Karpas-422 (cell line): ENCODE data around the gene ALDH1A3. TPM values are rescaled to one million over a fixed set of nuclear protein-coding genes. Genes with fewer than 3 reads are reported as not detected.
"Not testable (repeated sequence)": the region's sequence is repeated elsewhere in the genome, so short reads cannot be mapped to it uniquely, and the experiment has no call there.

ENCODE experiments used
- DNase-seq: peaks from one replicate; pipeline ENCODE4 v3.0.0-alpha.2; 2015
- H2AFZ ChIP-seq: fragments of 200-600 bp; sonication (generic); 2 replicates; pipeline ENCODE4 v1.6.1; 2014; ENCODE audit warnings: antibody characterized with exemption, low read length, mixed read lengths
- H3K27ac ChIP-seq: fragments of 200-600 bp; sonication (generic); 2 replicates; pipeline ENCODE4 v1.5.1; 2014; ENCODE audit warnings: mild to moderate bottlenecking, low read length, moderate library complexity
- H3K27me3 ChIP-seq: fragments of 200-600 bp; sonication (generic); 2 replicates; pipeline ENCODE4 v1.6.1; 2014; ENCODE audit warnings: low read length, mixed read lengths
- H3K36me3 ChIP-seq: fragments of 200-600 bp; sonication (generic); 2 replicates; pipeline ENCODE4 v1.6.1; 2014; ENCODE audit warnings: low read length, mixed read lengths; ENCODE audit not compliant: insufficient read depth
- H3K4me1 ChIP-seq: fragments of 200-600 bp; sonication (generic); 2 replicates; pipeline ENCODE4 v1.6.1; 2014; ENCODE audit warnings: mild to moderate bottlenecking, low read length, mixed read lengths
- H3K4me2 ChIP-seq: fragments of 200-600 bp; sonication (generic); 2 replicates; pipeline ENCODE4 v1.6.1; 2014; ENCODE audit warnings: low read length, low read depth, mild to moderate bottlenecking; ENCODE audit not compliant: poor library complexity, severe bottlenecking
- H3K4me3 ChIP-seq: fragments of 200-600 bp; sonication (generic); 2 replicates; pipeline ENCODE4 v1.5.1; 2014; ENCODE audit warnings: mild to moderate bottlenecking, antibody characterized with exemption, low read length, mixed read lengths
- H3K79me2 ChIP-seq: fragments of 200-600 bp; sonication (generic); 2 replicates; pipeline ENCODE4 v1.6.1; 2014; ENCODE audit warnings: mild to moderate bottlenecking, low read length, mixed read lengths
- H3K9ac ChIP-seq: fragments of 200-600 bp; sonication (generic); 2 replicates; pipeline ENCODE4 v1.6.0; 2014; ENCODE audit warnings: low read length
- H3K9me2 ChIP-seq: fragments of 200-600 bp; sonication (generic), shearing (Covaris generic); replicated peaks from 2 replicates; pipeline ENCODE4 v1.6.0; 2014; ENCODE audit warnings: mild to moderate bottlenecking, low read length, moderate library complexity; ENCODE audit not compliant: insufficient read depth
- H3K9me3 ChIP-seq: fragments of 300-700, 200-600 bp; sonication (generic); 2 replicates; pipeline ENCODE4 v1.6.1; 2014; ENCODE audit warnings: low read length, mixed read lengths
- H4K20me1 ChIP-seq: fragments of 200-600 bp; sonication (generic); 2 replicates; pipeline ENCODE4 v1.6.1; 2014; ENCODE audit warnings: mild to moderate bottlenecking, antibody characterized with exemption, low read length, low read depth; ENCODE audit not compliant: insufficient read depth
- total RNA-seq: library from RNA; depleted of rRNA; stranded (reverse); fragments of >200 nt; shearing (Covaris generic); gene quantifications from 2 replicates; pipeline ENCODE4 v1.2.3, GENCODE V29; 2014; ENCODE audit warnings: low replicate concordance

Gene ALDH1A3
- total RNA-seq, 1 experiment from 2014 or later = not detected

GRCh38 chr15:100842756-100843730, 36.6 kb upstream of the ALDH1A3 start:
- Histone ChIP-seq H3K4me1 (no peaks in the 10 kb centered on the region), H3K27me3 (no peaks in the 10 kb centered on the region), H3K4me3 (no peak overlapping the region), H3K27ac (no peak overlapping the region), H3K9me3 (no peaks in the 10 kb centered on the region), H3K79me2 (no peaks in the 10 kb centered on the region), H4K20me1 (no peaks in the 10 kb centered on the region), H3K9ac (no peak overlapping the region), H2AFZ (no peak overlapping the region), H3K9me2 (no peaks in the 10 kb centered on the region), H3K36me3 (no peaks in the 10 kb centered on the region), H3K4me2 (no peak overlapping the region)
- no peak for DNase-seq

GRCh38 chr15:100844167-100844566, 35.5 kb upstream of the ALDH1A3 start:
- Histone ChIP-seq H3K9me2 (no peaks in the 10 kb centered on the region), H2AFZ (no peak overlapping the region), H3K4me3 (no peak overlapping the region), H3K27ac (no peak overlapping the region), H3K36me3 (no peaks in the 10 kb centered on the region), H3K9ac (no peak overlapping the region), H3K9me3 (no peaks in the 10 kb centered on the region), H3K4me1 (no peaks in the 10 kb centered on the region), H3K4me2 (no peak overlapping the region), H4K20me1 (no peaks in the 10 kb centered on the region), H3K27me3 (no peaks in the 10 kb centered on the region), H3K79me2 (no peaks in the 10 kb centered on the region)
- no peak for DNase-seq

GRCh38 chr15:100844778-100845177, 34.9 kb upstream of the ALDH1A3 start:
- no peak overlapping the region for H3K9ac ChIP-seq
- H3K9me2 ChIP-seq = no peaks in the 10 kb centered on the region
- no peaks in the 10 kb centered on the region for H3K9me3 ChIP-seq
- DNase-seq = no peak
- no peak overlapping the region for H3K4me3 ChIP-seq
- no peaks in the 10 kb centered on the region for H3K27me3 ChIP-seq
- no peaks in the 10 kb centered on the region for H3K4me1 ChIP-seq
- no peak overlapping the region for H2AFZ ChIP-seq
- H3K79me2 ChIP-seq = no peaks in the 10 kb centered on the region
- H4K20me1 ChIP-seq = no peaks in the 10 kb centered on the region
- no peak overlapping the region for H3K27ac ChIP-seq
- no peak overlapping the region for H3K4me2 ChIP-seq
- H3K36me3 ChIP-seq = no peaks in the 10 kb centered on the region

GRCh38 chr15:100847194-100847593, 32.4 kb upstream of the ALDH1A3 start:
- Histone ChIP-seq H3K36me3 (no peaks in the 10 kb centered on the region), H4K20me1 (no peaks in the 10 kb centered on the region), H3K79me2 (no peaks in the 10 kb centered on the region), H3K27ac (no peak overlapping the region), H3K4me2 (no peak overlapping the region), H2AFZ (no peak overlapping the region), H3K27me3 (no peaks in the 10 kb centered on the region), H3K9me2 (no peaks in the 10 kb centered on the region), H3K4me3 (no peak overlapping the region), H3K9me3 (no peaks in the 10 kb centered on the region), H3K4me1 (no peaks in the 10 kb centered on the region), H3K9ac (no peak overlapping the region)
- DNase-seq = no peak

- Histone ChIP-seq H3K4me3 (no peak overlapping the region), H3K9me3 (no peaks in the 10 kb centered on the region), H3K4me1 (no peaks in the 10 kb centered on the region), H3K9me2 (no peaks in the 10 kb centered on the region), H3K36me3 (no peaks in the 10 kb centered on the region), H3K27me3 (no peaks in the 10 kb centered on the region), H3K9ac (no peak overlapping the region), H2AFZ (no peak overlapping the region), H4K20me1 (no peaks in the 10 kb centered on the region), H3K79me2 (no peaks in the 10 kb centered on the region), H3K4me2 (no peak overlapping the region), H3K27ac (no peak overlapping the region)
- DNase-seq = no peak
These were observed 30.4 kb upstream of the ALDH1A3 start for GRCh38 chr15:100849021-100849854.

GRCh38 chr15:100849855-100850218, 29.8 kb upstream of the ALDH1A3 start:
- Histone ChIP-seq H3K36me3 (no peaks in the 10 kb centered on the region), H3K9me3 (no peaks in the 10 kb centered on the region), H3K27me3 (no peaks in the 10 kb centered on the region), H3K4me3 (no peak overlapping the region), H3K4me2 (no peak overlapping the region), H4K20me1 (no peaks in the 10 kb centered on the region), H3K79me2 (no peaks in the 10 kb centered on the region), H3K27ac (no peak overlapping the region), H3K9me2 (no peaks in the 10 kb centered on the region), H3K9ac (no peak overlapping the region), H3K4me1 (no peaks in the 10 kb centered on the region), H2AFZ (no peak overlapping the region)
- no peak for DNase-seq

GRCh38 chr15:100851428-100852015, 28.1 kb upstream of the ALDH1A3 start:
- not testable (repeated sequence) for H3K79me2 ChIP-seq, H3K4me2 ChIP-seq, DNase-seq, H3K36me3 ChIP-seq, H3K27ac ChIP-seq, H3K4me3 ChIP-seq, H3K9me2 ChIP-seq, H4K20me1 ChIP-seq, H3K4me1 ChIP-seq, H3K27me3 ChIP-seq, H3K9me3 ChIP-seq, H2AFZ ChIP-seq, H3K9ac ChIP-seq

GRCh38 chr15:100852630-100853029, 27.0 kb upstream of the ALDH1A3 start:
- Histone ChIP-seq H3K4me1 (no peaks in the 10 kb centered on the region), H2AFZ (no peak overlapping the region), H4K20me1 (no peaks in the 10 kb centered on the region), H3K9me3 (no peaks in the 10 kb centered on the region), H3K36me3 (no peaks in the 10 kb centered on the region), H3K27me3 (no peaks in the 10 kb centered on the region), H3K79me2 (no peaks in the 10 kb centered on the region), H3K9me2 (no peaks in the 10 kb centered on the region), H3K4me2 (no peak overlapping the region), H3K4me3 (no peak overlapping the region), H3K27ac (no peak overlapping the region), H3K9ac (no peak overlapping the region)
- no peak for DNase-seq
